Mammary epithelial cell (primary cell): ENCODE measurements around the gene NOTCH1.

ENCODE experiments used
- EZH2 ChIP-seq: IDR thresholded peaks from 2 replicates; pipeline ENCODE4 v1.6.1; 2012; ENCODE audit warnings: low read length, inconsistent platforms, borderline replicate concordance
- TF ChIP-seq, protein P1 (sequence below), 2 donors: IDR thresholded peaks in 1 of 2; conservative IDR thresholded peaks in 1 of 2; 2 replicates each; pipeline ENCODE4 v1.5.1; 2011 to 2012; ENCODE audit warnings: inconsistent platforms in 2 of 2, low read length in 2 of 2, mild to moderate bottlenecking in 2 of 2, control low read depth in 1 of 2, low read depth in 1 of 2; ENCODE audit not compliant: insufficient read depth in 1 of 2; ENCODE audit errors: extremely low read depth in 1 of 2

- TF ChIP-seq, protein P1, sequence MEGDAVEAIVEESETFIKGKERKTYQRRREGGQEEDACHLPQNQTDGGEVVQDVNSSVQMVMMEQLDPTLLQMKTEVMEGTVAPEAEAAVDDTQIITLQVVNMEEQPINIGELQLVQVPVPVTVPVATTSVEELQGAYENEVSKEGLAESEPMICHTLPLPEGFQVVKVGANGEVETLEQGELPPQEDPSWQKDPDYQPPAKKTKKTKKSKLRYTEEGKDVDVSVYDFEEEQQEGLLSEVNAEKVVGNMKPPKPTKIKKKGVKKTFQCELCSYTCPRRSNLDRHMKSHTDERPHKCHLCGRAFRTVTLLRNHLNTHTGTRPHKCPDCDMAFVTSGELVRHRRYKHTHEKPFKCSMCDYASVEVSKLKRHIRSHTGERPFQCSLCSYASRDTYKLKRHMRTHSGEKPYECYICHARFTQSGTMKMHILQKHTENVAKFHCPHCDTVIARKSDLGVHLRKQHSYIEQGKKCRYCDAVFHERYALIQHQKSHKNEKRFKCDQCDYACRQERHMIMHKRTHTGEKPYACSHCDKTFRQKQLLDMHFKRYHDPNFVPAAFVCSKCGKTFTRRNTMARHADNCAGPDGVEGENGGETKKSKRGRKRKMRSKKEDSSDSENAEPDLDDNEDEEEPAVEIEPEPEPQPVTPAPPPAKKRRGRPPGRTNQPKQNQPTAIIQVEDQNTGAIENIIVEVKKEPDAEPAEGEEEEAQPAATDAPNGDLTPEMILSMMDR (conservative IDR thresholded peaks at IDR 0.05 in 1 of 2, IDR thresholded peaks at IDR 0.05 in 1 of 2; ENCODE audit: extremely low read depth in 1 of 2, insufficient read depth in 1 of 2, low read depth in 1 of 2, low read length in 2 of 2) = no peak
- no peak for TF ChIP-seq EZH2
Measured at GRCh38 chr9:136584401-136584932, 38.6 kb upstream of the NOTCH1 start.
